PC-9 (cell line): Measurements from ENCODE around the gene HINT1. TPM values are rescaled to one million over a fixed set of nuclear protein-coding genes. Genes with fewer than 3 reads are reported as not detected.

ENCODE experiments used
- Bru-seq: library from RNA; stranded (reverse); fragments of 400-500 nt; gene quantifications from one replicate; lab custom pipeline; 2021; lab: Mats Ljungman, UMichigan
- BruChase-seq, 2 experiments: library from RNA; stranded (reverse); fragments of 400-500 nt; gene quantifications; one replicate each; lab custom pipeline; 2021; lab: Mats Ljungman, UMichigan
- BruUV-seq: library from RNA; stranded (reverse); fragments of 400-500 nt; replicated peaks from 2 replicates; lab custom pipeline; 2021; lab: Mats Ljungman, UMichigan
- CTCF ChIA-PET: fragments of 300-600 bp; sonication (Branson Sonifier 250); formaldehyde crosslinking; loops from one replicate; lab custom pipeline; 2022; ENCODE audit warnings: antibody characterized with exemption; lab: Charles Lee
- POLR2A ChIA-PET: fragments of 300-600 bp; sonication (Branson Sonifier 250); formaldehyde crosslinking; loops from one replicate; lab custom pipeline; 2022; ENCODE audit warnings: antibody characterized with exemption; ENCODE audit not compliant: unreplicated experiment; lab: Charles Lee
- DNase-seq, 2 experiments: peaks; one replicate each; pipeline versions ENCODE4 v3.0.0 to v3.0.0-alpha.2; 2015 to 2022; ENCODE audit warnings: mixed read lengths in 1 of 2
- H2AFZ ChIP-seq: fragments of 200-600 bp; sonication (generic); 2 replicates; pipeline ENCODE4 v1.8.1; 2017; ENCODE audit warnings: antibody characterized with exemption
- H3F3A ChIP-seq: fragments of 200-600 bp; sonication (generic); 2 replicates; pipeline ENCODE4 v1.8.1; 2017; ENCODE audit warnings: antibody characterized with exemption, mild to moderate bottlenecking, low read depth; ENCODE audit not compliant: insufficient read depth
- H3K27ac ChIP-seq: fragments of 200-600 bp; sonication (generic); 2 replicates; pipeline ENCODE4 v1.6.1; 2016; ENCODE audit warnings: mixed run types
- H3K27me3 ChIP-seq: fragments of 200-600 bp; sonication (generic); 2 replicates; pipeline ENCODE4 v1.6.1; 2016; ENCODE audit warnings: low read depth, mixed run types; ENCODE audit not compliant: insufficient read depth
- H3K36me3 ChIP-seq: fragments of 200-600 bp; sonication (generic); 2 replicates; pipeline ENCODE4 v1.6.1; 2016; ENCODE audit warnings: low read depth, mixed run types
- H3K4me1 ChIP-seq: fragments of 200-600 bp; sonication (generic); replicated peaks from 2 replicates; pipeline ENCODE4 v1.6.1; 2016; ENCODE audit warnings: mixed run types; ENCODE audit not compliant: insufficient read depth
- H3K4me2 ChIP-seq: fragments of 200-600 bp; sonication (generic); 2 replicates; pipeline ENCODE4 v1.6.1; 2017; ENCODE audit warnings: mixed run types
- H3K4me3 ChIP-seq: fragments of 200-600 bp; sonication (generic); 2 replicates; pipeline ENCODE4 v1.6.1; 2016; ENCODE audit warnings: mixed run types
- H3K79me2 ChIP-seq: fragments of 200-600 bp; sonication (generic); 2 replicates; pipeline ENCODE4 v1.6.1; 2017; ENCODE audit warnings: low read depth, mixed run types
- H3K9me2 ChIP-seq: fragments of 200-600 bp; sonication (generic); 2 replicates; pipeline ENCODE4 v1.8.1; 2017; ENCODE audit warnings: mild to moderate bottlenecking; ENCODE audit not compliant: insufficient read depth
- H3K9me3 ChIP-seq: fragments of 200-600 bp; sonication (generic); 2 replicates; pipeline ENCODE4 v1.8.1; 2016; ENCODE audit warnings: low read depth; ENCODE audit not compliant: insufficient read depth
- H4K20me1 ChIP-seq: fragments of 200-600 bp; sonication (generic); 2 replicates; pipeline ENCODE4 v1.8.1; 2017; ENCODE audit not compliant: insufficient read depth
- CTCF ChIP-seq: fragments of 200-600 bp; sonication (generic); conservative IDR thresholded peaks from 2 replicates; pipeline ENCODE4 v1.6.1; 2017; ENCODE audit warnings: mixed run types, antibody characterized with exemption, mild to moderate bottlenecking, moderate library complexity
- EZH2 ChIP-seq: fragments of 200-600 bp; sonication (generic); IDR thresholded peaks from 2 replicates; pipeline ENCODE4 v1.8.0; 2017; ENCODE audit warnings: antibody characterized with exemption, low read depth
- intact Hi-C: fragments of 100-400 bp; cut with micrococcal nuclease; formaldehyde crosslinking; loops from one replicate; pipeline ENCODE4 v1.10.0; 2022; ENCODE audit not compliant: unreplicated experiment
- long read RNA-seq: library from polyadenylated mRNA; stranded (forward); transcript quantifications from one replicate; pipeline ENCODE4 v2.0.0, GENCODE V29; 2022
- total RNA-seq: library from RNA; stranded (reverse); gene quantifications from 2 replicates; pipeline ENCODE4 v1.2.3, GENCODE V29; 2021

The HINT1 gene
- total RNA-seq = 210 and 262 TPM in 2 replicates
- Bru-seq, nascent RNA = percentile 97 among the genes with signal in this experiment
- percentile 97 among the genes with signal in this experiment for BruChase-seq, experiment 1, labeled RNA remaining after a 2-hour chase
- BruChase-seq, experiment 2, labeled RNA remaining after a 6-hour chase = percentile 96 among the genes with signal in this experiment
- long read RNA-seq, transcript HINT1-201 (3 exons, 1,081 nt) = major isoform, 583 of 614 reads
- long read RNA-seq, partial matches to known transcripts = 1 of 614 reads
- long read RNA-seq, other reads (novel, unspliced or antisense) = 20 of 614 reads

- Histone ChIP-seq H3K4me2 (peak within 1 kb of the TSS; percentile 80), H3K4me1 (peaks cover 23% of the 10 kb centered on the region), H3K27ac (peak within 1 kb of the TSS; percentile 82), H4K20me1 (no peaks in the 10 kb centered on the region), H3K79me2 (peaks cover 34% of the 10 kb centered on the region), H3K9me3 (no peaks in the 10 kb centered on the region), H3K27me3 (no peaks in the 10 kb centered on the region), H3K9me2 (no peaks in the 10 kb centered on the region), H2AFZ (peak within 1 kb of the TSS; percentile 90), H3F3A (peaks cover 13% of the 10 kb centered on the region; the same call in 1 of the 2 replicates), H3K36me3 (peaks cover 16% of the 10 kb centered on the region), H3K4me3 (peak within 1 kb of the TSS; percentile 93)
- peak; percentile 81 to 96 for DNase-seq
- TSS peak; percentile 63 for BruUV-seq
- CTCF ChIA-PET = no interaction called here
- POLR2A ChIA-PET = interaction anchor here (0.6 kb wide), 1 partner anchor 120 kb away, joined by 4 read pairs; no protein-coding TSS in a partner anchor
- no peak; the same call in 1 of the 2 replicates for TF ChIP-seq CTCF
- TF ChIP-seq EZH2 = no peak
- intact Hi-C loops = loop anchor here (2.0 to 10.0 kb wide), 4 partner anchors 100 to 470 kb away; partner anchors contain the start of genes CDC42SE2 and RAPGEF6
Observed at GRCh38 chr5:131165119-131165727, at the start of gene HINT1. TSS of gene HINT1 (minus strand) at chr5:131165256. CDS start at chr5:131165205, 51 bp downstream.

- H3K9me2 ChIP-seq = no peaks in the 10 kb centered on the region; the same call in 1 of the 2 replicates
- peaks cover 7% of the 10 kb centered on the region; the same call in 1 of the 2 replicates for H3K4me1 ChIP-seq
- no peak for DNase-seq
- CTCF ChIA-PET = no interaction called here
- intact Hi-C loops = no loop called here
- no peak overlapping the region for H3K4me2 ChIP-seq
- H3F3A ChIP-seq = peaks cover 3% of the 10 kb centered on the region
- no peak overlapping the region for H3K27ac ChIP-seq
- H3K79me2 ChIP-seq = no peaks in the 10 kb centered on the region
- POLR2A ChIA-PET = interaction anchor here (0.5 kb wide), 1 partner anchor 61 kb away, joined by 4 read pairs; no protein-coding TSS in a partner anchor
- no peaks in the 10 kb centered on the region for H3K27me3 ChIP-seq
- H3K36me3 ChIP-seq = no peaks in the 10 kb centered on the region
- H4K20me1 ChIP-seq = no peaks in the 10 kb centered on the region
- no peak for TF ChIP-seq EZH2
- TF ChIP-seq CTCF = no peak
- H3K9me3 ChIP-seq = no peaks in the 10 kb centered on the region
- no TSS peak for BruUV-seq
- H2AFZ ChIP-seq = no peak overlapping the region
- H3K4me3 ChIP-seq = no peak overlapping the region
Observed at GRCh38 chr5:131214609-131215227, 49.7 kb upstream of the HINT1 start.

DNA sequence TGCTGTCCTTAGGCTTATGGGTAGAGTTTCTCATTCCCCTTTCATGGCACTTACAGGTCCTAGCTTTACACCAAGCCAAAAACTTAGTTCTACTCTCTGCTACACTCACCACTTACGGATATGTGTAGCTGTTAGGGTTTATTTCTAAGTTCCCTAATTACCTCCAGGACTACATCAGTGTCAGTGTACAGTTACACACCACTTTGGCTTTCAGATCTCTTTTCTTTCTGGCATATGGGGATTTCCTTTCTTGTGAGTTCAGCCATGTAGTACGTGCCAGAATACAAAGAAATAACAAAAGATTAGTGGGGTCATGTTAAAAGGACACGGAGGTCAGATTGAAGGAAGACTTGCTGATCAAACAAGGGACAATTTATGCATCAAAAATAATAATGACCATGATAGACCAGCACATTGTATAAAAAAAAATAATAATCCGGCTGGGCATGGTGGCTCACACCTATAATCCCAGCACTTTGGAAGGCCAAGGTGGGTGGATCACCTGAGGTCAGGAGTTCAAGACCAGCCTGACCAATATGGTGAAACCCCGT, 47.5 kb upstream of the HINT1 start:
- Histone ChIP-seq H3K27ac (no peak overlapping the region), H3K4me1 (no peaks in the 10 kb centered on the region), H4K20me1 (no peaks in the 10 kb centered on the region), H3K79me2 (no peaks in the 10 kb centered on the region), H3K9me2 (no peaks in the 10 kb centered on the region), H3K9me3 (no peaks in the 10 kb centered on the region), H3F3A (peaks cover 3% of the 10 kb centered on the region; the same call in 1 of the 2 replicates), H3K36me3 (no peaks in the 10 kb centered on the region), H3K4me2 (no peak overlapping the region), H2AFZ (no peak overlapping the region), H3K4me3 (no peak overlapping the region), H3K27me3 (no peaks in the 10 kb centered on the region)
- TF ChIP-seq EZH2 (no peak), CTCF (no peak)
- ChIA-PET CTCF (no interaction called here), POLR2A (interaction anchor here (0.7 kb wide), 1 partner anchor 494 kb away, joined by 5 read pairs; no protein-coding TSS in a partner anchor)
- BruUV-seq = no TSS peak
- intact Hi-C loops = no loop called here
- no peak for DNase-seq
